ENCODE data around the gene SMIM5.

Gene SMIM5

GRCh38 chr17:75622076-75622475 lies 11.2 kb upstream of the SMIM5 start:
- DNase-seq (ENCODE audit: low spot score): no peak
- no peak for TF ChIP-seq CTCF (IDR thresholded peaks at IDR 0.05; ENCODE audit: extremely low read depth, missing control alignments)

DNA sequence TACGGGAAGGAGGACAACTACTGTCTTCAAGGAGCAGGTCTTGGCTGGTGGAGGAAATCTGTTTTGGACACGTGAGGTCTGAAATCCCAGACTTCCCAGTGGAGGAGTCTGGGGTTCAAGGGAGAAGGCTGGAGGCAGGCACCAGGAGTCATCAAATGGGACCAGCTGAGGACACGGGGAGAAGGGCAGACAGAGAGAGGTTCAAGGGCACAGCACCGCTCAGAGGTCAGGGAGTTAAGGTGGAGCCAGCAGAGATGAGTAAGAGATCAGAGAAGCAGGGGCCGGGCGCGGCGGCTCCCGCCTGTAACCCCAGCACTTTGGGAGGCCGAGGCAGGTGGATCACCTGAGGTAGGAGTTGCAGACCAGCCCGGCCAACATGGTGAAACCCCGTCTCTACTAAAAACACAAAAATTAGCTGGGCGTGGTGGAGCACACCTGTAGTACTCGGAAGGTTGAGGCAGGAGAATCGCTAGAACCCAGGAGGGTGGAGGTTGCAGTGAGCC lies 10.4 kb upstream of the SMIM5 start:
- DNase-seq (ENCODE audit: low spot score): no peak
- TF ChIP-seq CTCF (IDR thresholded peaks at IDR 0.05; ENCODE audit: extremely low read depth, missing control alignments): no peak

GRCh38 chr17:75623386-75623785 lies 9.8 kb upstream of the SMIM5 start:
- TF ChIP-seq CTCF (IDR thresholded peaks at IDR 0.05; ENCODE audit: extremely low read depth, missing control alignments): no peak

GRCh38 chr17:75624021-75624420 lies 9.2 kb upstream of the SMIM5 start:
- no peak for TF ChIP-seq CTCF (IDR thresholded peaks at IDR 0.05; ENCODE audit: extremely low read depth, missing control alignments)
- DNase-seq (ENCODE audit: low spot score): no peak

More at GRCh38 chr17:75623386-75623785, 9.8 kb upstream of the SMIM5 start:
- DNase-seq (ENCODE audit: low spot score): no peak

DNA sequence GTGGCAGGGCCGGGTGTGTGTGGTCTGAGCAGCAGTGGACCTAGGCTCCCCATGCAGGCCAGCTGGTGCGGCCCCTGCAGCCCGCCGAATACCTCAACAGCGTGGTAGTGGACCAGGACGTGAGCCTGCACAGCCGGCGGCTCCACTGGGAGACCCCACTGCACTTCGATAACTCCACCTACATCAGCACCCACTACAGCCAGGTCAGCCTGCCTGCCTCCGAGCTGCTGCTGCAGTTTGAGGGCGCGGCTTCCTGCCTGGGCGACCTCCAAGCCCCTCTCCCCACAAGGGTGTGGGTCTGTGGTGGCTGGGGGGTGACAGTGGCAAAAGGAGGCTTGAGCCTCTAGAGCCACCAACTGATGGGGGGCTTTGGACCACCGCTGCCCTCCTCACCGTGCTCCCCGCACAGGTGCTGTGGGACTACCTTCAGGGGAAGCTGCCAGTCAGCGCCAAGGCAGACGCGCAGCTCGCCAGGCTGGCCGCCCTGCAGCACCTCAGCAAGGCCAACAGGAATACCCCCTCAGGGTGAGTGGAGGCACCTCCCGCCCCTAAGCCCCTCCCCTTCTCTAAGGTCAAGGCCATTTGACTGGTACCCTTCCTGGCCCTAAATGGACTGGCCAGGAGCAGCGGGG lies 8.4 kb upstream of the SMIM5 start:
- DNase-seq (ENCODE audit: low spot score): no peak
- no peak for TF ChIP-seq CTCF (IDR thresholded peaks at IDR 0.05; ENCODE audit: extremely low read depth, missing control alignments)

- DNase-seq (ENCODE audit: low spot score): peak; percentile 77
- peak; percentile 81 for TF ChIP-seq CTCF (IDR thresholded peaks at IDR 0.05; ENCODE audit: extremely low read depth, missing control alignments)
These were observed 7.3 kb upstream of the SMIM5 start for GRCh38 chr17:75625813-75626486.

- TF ChIP-seq CTCF (IDR thresholded peaks at IDR 0.05; ENCODE audit: extremely low read depth, missing control alignments): no peak
- no peak for DNase-seq (ENCODE audit: low spot score)
These were observed 6.7 kb upstream of the SMIM5 start for GRCh38 chr17:75626496-75627038.
